Stimulated activated naive B cell treated with anti-CD40 and anti-IgM and Interleukin-4, amounts not matched to agents 10 μg/mL and 1 μg/mL and 100 μg/mL, for 72 hours (primary cell): ENCODE data around the gene ZSCAN5A.

Source experiments
- ATAC-seq, 2 donors: fragments of 150-1000 bp; cut with Tn5 transposase; replicated peaks; 2 replicates each; pipeline ENCODE4 v1.10.0; 2021; ENCODE audit warnings: moderate library complexity in 1 of 2
- DNase-seq: peaks from one replicate; pipeline ENCODE4 v3.0.0; 2021
- H3K27ac Mint-ChIP-seq: one replicate; pipeline ENCODE4 v1.8.0; 2022; ENCODE audit warnings: mild to moderate bottlenecking, mixed read lengths
- H3K27me3 Mint-ChIP-seq, 2 donors: one replicate each; pipeline ENCODE4 v1.8.0; 2022; ENCODE audit warnings: mixed read lengths in 2 of 2
- H3K36me3 Mint-ChIP-seq, 2 donors: one replicate each; pipeline ENCODE4 v1.8.0; 2022; ENCODE audit warnings: mixed read lengths in 2 of 2, mild to moderate bottlenecking in 1 of 2
- H3K4me1 Mint-ChIP-seq, 2 donors: one replicate each; pipeline ENCODE4 v1.8.0; 2022; ENCODE audit warnings: mixed read lengths in 2 of 2, mild to moderate bottlenecking in 1 of 2
- H3K4me3 Mint-ChIP-seq, 2 donors: one replicate each; pipeline ENCODE4 v1.8.0; 2022; ENCODE audit warnings: mild to moderate bottlenecking in 2 of 2, mixed read lengths in 2 of 2, moderate library complexity in 1 of 2
- H3K9me3 Mint-ChIP-seq, 2 donors: one replicate each; pipeline ENCODE4 v1.8.0; 2022; ENCODE audit warnings: mixed read lengths in 2 of 2, mild to moderate bottlenecking in 1 of 2

Gene ZSCAN5A

GRCh38 chr19:56324436-56324835, 9.8 kb upstream of the ZSCAN5A start:
- H3K4me3 Mint-ChIP-seq, result peak overlapping the region in 1 of 2 donors; percentile 47
- no peaks in the 10 kb centered on the region for H3K27me3 Mint-ChIP-seq
- no peaks in the 10 kb centered on the region for H3K36me3 Mint-ChIP-seq
- H3K9me3 Mint-ChIP-seq, result peaks cover 4% of the 10 kb centered on the region in 2 donors
- peak; percentile 23 to 38 for ATAC-seq
- no peak for DNase-seq
- H3K27ac Mint-ChIP-seq, result no peak overlapping the region
- peaks cover 12 to 31% of the 10 kb centered on the region in 2 donors for H3K4me1 Mint-ChIP-seq

DNA sequence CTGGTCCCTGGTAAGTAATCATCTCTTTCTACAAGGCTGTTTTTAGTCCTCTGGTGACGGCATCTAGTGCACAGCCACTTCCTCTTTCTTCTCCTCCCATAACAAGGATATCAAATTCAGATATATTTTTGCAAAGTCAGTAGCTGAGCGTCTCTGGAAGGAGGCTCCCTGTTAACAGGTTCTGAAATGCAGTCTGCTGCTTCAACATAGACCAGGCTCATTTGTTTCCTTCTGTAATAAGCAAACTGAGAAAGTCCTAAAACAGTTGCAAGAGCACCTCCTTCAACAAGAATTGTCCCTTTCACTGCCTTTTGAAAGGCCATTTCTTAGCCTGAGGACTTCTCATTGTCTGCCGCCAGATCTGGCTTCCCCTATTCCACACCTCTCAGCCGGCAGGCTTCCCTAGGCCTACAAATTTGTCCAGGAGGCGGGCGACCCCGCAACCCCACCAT, 7.4 kb upstream of the ZSCAN5A start:
- Mint-ChIP-seq H3K4me1 (peaks cover 12 to 31% of the 10 kb centered on the region in 2 donors), H3K27me3 (no peaks in the 10 kb centered on the region), H3K36me3 (no peaks in the 10 kb centered on the region), H3K4me3 (no peak overlapping the region), H3K27ac (no peak overlapping the region), H3K9me3 (peaks cover 4% of the 10 kb centered on the region in 2 donors)
- peak; percentile 88 to 93 for ATAC-seq
- DNase-seq, result no peak

DNA sequence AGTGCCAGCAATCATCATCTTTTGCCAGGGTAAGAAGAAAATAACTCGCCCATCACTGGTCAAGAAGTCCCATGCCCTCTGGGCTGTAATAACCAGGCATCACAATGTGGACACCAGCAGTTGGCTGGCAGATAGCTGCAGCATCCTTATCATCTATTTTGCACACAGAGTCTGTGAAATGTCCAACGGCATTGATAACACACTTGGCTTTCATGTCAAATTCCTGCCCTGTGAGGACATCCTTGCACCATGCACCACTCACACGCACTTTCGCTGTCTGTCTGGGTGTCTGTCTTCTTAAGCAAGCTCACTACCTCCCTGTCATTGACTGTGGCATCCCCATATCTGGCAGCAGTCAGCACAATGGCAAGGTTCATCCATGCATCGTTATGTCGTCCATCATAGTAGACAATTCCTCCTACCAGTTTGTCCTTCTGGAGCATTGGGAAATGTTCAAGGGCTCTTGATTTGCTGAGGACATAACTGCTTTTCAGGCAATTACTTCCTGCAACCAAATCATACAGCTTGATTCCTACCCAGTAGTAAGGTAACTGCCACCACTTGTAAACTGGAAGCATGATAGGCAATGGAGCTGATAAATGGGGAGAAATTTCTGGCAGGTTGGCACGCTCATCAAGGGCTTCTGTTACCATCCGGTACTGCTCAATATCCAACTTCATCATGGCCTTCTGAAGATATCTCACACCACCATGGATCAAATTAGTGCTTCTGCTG, 6.8 kb upstream of the ZSCAN5A start:
- no peaks in the 10 kb centered on the region for H3K27me3 Mint-ChIP-seq
- H3K4me1 Mint-ChIP-seq, result peaks cover 12 to 31% of the 10 kb centered on the region in 2 donors
- peaks cover 4% of the 10 kb centered on the region in 2 donors for H3K9me3 Mint-ChIP-seq
- no peak overlapping the region for H3K27ac Mint-ChIP-seq
- ATAC-seq (no peak), DNase-seq (no peak)
- no peaks in the 10 kb centered on the region for H3K36me3 Mint-ChIP-seq
- no peak overlapping the region for H3K4me3 Mint-ChIP-seq

DNA sequence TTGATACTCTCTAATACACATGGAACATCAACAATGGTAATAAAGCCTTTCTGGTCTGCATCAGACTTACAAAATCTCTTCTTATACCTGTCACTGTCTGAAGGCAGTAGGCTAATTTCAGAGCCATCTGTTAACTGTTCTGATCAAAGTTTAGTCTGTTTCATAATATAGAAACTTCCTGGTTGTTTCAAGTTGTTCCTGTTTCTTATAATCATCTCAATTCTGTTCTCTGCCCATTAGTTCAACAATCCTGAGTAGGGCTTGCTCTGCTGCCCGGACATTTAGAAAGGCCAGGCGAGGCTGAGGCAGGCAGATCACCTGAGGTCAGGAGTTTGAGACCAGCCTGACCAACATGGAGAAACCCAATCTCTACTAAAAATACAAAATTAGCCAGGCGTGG, 5.4 kb upstream of the ZSCAN5A start:
- Mint-ChIP-seq H3K4me3 (no peak overlapping the region), H3K27ac (no peak overlapping the region), H3K4me1 (peaks cover 11 to 31% of the 10 kb centered on the region in 2 donors), H3K27me3 (no peaks in the 10 kb centered on the region), H3K9me3 (peaks cover 4% of the 10 kb centered on the region in 2 donors), H3K36me3 (no peaks in the 10 kb centered on the region)
- ATAC-seq (no peak), DNase-seq (no peak)

GRCh38 chr19:56317749-56318148, 3.1 kb upstream of the ZSCAN5A start:
- no peak for ATAC-seq
- DNase-seq, result no peak
- H3K27ac Mint-ChIP-seq, result no peak overlapping the region
- no peak overlapping the region for H3K4me3 Mint-ChIP-seq
- peaks cover 19 to 38% of the 10 kb centered on the region in 2 donors for H3K4me1 Mint-ChIP-seq
- peaks cover 0 to 2% of the 10 kb centered on the region in 2 donors for H3K9me3 Mint-ChIP-seq
- H3K27me3 Mint-ChIP-seq, result no peaks in the 10 kb centered on the region
- peaks cover 4 to 6% of the 10 kb centered on the region in 2 donors for H3K36me3 Mint-ChIP-seq

DNA sequence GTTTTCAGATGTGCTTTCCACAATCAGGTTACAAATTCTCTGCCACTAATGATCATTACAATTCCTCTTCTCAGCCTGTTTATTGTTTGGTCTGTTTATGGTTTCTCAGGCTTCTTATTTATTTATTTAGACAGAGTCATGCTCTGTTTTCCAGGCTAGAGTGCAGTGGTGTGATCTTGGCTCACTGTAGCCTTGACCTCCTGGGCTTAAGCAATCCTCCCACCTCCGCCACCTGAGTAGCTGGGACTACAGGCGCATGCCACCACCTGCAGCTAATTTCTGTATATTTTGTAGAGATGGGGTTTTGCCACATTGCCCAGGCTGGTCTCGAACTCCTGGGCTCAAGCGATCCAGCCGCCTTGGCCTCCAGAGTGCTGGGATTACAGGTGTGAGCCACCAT, 2.1 kb upstream of the ZSCAN5A start:
- ATAC-seq, result no peak
- Mint-ChIP-seq H3K9me3 (peaks cover 0 to 2% of the 10 kb centered on the region in 2 donors), H3K27me3 (no peaks in the 10 kb centered on the region), H3K4me1 (peaks cover 14 to 35% of the 10 kb centered on the region in 2 donors), H3K27ac (peak overlapping the region; percentile 25), H3K4me3 (no peak overlapping the region), H3K36me3 (peaks cover 6 to 14% of the 10 kb centered on the region in 2 donors)
- DNase-seq, result no peak

- Mint-ChIP-seq H3K27ac (peak overlapping the region; percentile 99), H3K4me1 (peaks cover 11 to 30% of the 10 kb centered on the region in 2 donors), H3K36me3 (peaks cover 7 to 18% of the 10 kb centered on the region in 2 donors), H3K4me3 (peak overlapping the region; percentile 93 to 94), H3K9me3 (peaks cover 0 to 2% of the 10 kb centered on the region in 2 donors), H3K27me3 (no peaks in the 10 kb centered on the region)
- DNase-seq (peak; percentile 91), ATAC-seq (peak; percentile 75 to 77)
Observed at GRCh38 chr19:56315077-56315828, 614 bp upstream of the ZSCAN5A start.

GRCh38 chr19:56314018-56314380, 640 bp downstream of the ZSCAN5A start:
- Mint-ChIP-seq H3K4me1 (peaks cover 13 to 35% of the 10 kb centered on the region in 2 donors), H3K4me3 (peak overlapping the region; percentile 93 to 94), H3K27ac (peak overlapping the region; percentile 99), H3K36me3 (peaks cover 13 to 27% of the 10 kb centered on the region in 2 donors), H3K27me3 (no peaks in the 10 kb centered on the region), H3K9me3 (peaks cover 0 to 5% of the 10 kb centered on the region in 2 donors)
- DNase-seq (no peak), ATAC-seq (peak; percentile 29 to 33)

- H3K27me3 Mint-ChIP-seq, result no peaks in the 10 kb centered on the region
- H3K4me3 Mint-ChIP-seq, result peak overlapping the region; percentile 93 to 94
- H3K27ac Mint-ChIP-seq, result peak overlapping the region; percentile 99
- ATAC-seq, result no peak
- no peak for DNase-seq
- H3K4me1 Mint-ChIP-seq, result peaks cover 13 to 35% of the 10 kb centered on the region in 2 donors
- H3K9me3 Mint-ChIP-seq, result peaks cover 0 to 5% of the 10 kb centered on the region in 2 donors
- peaks cover 20 to 34% of the 10 kb centered on the region in 2 donors for H3K36me3 Mint-ChIP-seq
Observed at GRCh38 chr19:56312787-56313657, 1.6 kb downstream of the ZSCAN5A start.

GRCh38 chr19:56312342-56312741, 2.3 kb downstream of the ZSCAN5A start:
- Mint-ChIP-seq H3K27ac (no peak overlapping the region), H3K9me3 (peaks cover 0 to 5% of the 10 kb centered on the region in 2 donors), H3K4me1 (peaks cover 13 to 35% of the 10 kb centered on the region in 2 donors), H3K27me3 (no peaks in the 10 kb centered on the region), H3K36me3 (peaks cover 20 to 34% of the 10 kb centered on the region in 2 donors), H3K4me3 (no peak overlapping the region)
- DNase-seq, result no peak
- ATAC-seq, result no peak

DNA sequence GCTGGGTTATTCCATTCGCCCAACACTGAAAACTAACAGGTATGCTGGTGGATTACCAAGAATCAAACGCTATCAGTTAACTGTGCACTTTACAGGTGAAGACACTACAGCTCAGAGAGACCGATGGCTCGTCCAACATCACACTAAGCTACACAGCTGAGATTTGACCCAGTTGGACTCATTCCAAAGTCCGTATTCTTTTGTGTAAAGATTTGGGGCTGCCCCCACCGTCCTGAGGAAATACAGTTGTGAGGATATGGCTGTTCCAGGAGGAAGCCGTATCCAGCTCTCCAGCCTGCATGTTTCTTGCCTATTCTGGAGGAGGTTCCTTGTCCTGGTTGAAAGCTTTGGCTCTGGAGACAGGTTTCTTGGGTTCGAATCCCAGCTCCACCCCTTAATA, 4.2 kb downstream of the ZSCAN5A start:
- peaks cover 26 to 40% of the 10 kb centered on the region in 2 donors for H3K36me3 Mint-ChIP-seq
- H3K27ac Mint-ChIP-seq, result no peak overlapping the region
- H3K9me3 Mint-ChIP-seq, result peaks cover 0 to 5% of the 10 kb centered on the region in 2 donors

DNA sequence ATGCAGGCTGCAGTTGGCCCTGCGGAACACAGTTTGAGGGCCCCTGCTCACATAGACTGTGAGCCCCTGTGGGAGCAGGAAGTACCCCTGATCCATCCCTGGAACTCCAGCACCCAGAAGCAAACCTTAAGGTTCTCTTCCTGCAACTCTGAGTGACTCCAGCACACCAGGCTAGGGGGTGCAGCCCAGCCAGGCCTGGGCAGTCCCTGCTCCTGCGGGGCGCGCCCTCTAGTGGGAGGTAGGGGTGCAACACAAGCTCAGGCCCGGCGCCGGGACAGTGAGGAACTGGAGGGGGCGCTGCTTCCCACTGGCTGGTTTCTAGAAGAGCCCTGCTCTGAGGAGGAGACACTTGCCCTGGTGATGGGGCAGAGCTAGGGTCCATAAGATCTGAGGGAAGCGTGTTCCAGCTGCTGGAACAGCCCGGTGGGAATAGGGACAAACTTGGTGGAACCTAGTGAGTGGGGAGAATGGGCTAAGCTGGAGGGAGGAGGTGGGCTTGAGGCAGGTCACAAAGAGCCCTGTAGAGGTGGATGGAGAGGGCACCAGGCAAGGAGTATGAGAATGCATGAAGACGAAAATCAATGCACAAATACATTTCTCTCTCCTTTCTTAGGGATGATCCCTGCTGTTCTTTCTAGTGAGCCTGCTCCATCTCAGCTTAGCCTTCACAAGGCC, 5.0 kb downstream of the ZSCAN5A start:
- DNase-seq (peak; percentile 29), ATAC-seq (peak; percentile 38 to 52)
- Mint-ChIP-seq H3K4me1 (peaks cover 12 to 28% of the 10 kb centered on the region in 2 donors), H3K27ac (no peak overlapping the region), H3K4me3 (no peak overlapping the region), H3K36me3 (peaks cover 31 to 45% of the 10 kb centered on the region in 2 donors), H3K9me3 (peaks cover 0 to 5% of the 10 kb centered on the region in 2 donors), H3K27me3 (no peaks in the 10 kb centered on the region)

More for the DNA sequence above, 4.2 kb downstream of the ZSCAN5A start:
- peaks cover 12 to 29% of the 10 kb centered on the region in 2 donors for H3K4me1 Mint-ChIP-seq
- no peak overlapping the region for H3K4me3 Mint-ChIP-seq
- ATAC-seq (no peak), DNase-seq (no peak)
- H3K27me3 Mint-ChIP-seq, result no peaks in the 10 kb centered on the region

DNA sequence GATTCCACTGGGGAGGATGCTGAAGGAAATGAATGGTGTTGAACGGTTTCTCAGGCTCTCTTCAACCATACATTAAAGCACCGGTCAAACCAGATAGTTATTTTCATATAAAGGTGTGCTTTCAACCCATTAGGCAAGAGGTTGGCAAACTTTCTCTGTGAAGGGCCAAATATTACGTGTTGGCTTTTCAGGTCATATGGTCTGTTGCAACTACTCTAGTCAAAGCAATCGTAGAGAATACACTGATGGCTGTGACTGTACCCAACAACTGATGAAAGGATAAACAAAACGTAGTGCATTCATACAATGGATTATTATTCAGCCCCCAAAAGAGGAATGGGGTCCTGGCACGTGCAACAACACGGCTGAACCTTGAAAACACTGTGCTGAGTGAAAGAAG, 5.8 kb downstream of the ZSCAN5A start:
- H3K9me3 Mint-ChIP-seq, result peaks cover 0 to 5% of the 10 kb centered on the region in 2 donors
- no peaks in the 10 kb centered on the region for H3K27me3 Mint-ChIP-seq
- no peak overlapping the region for H3K27ac Mint-ChIP-seq
- H3K4me1 Mint-ChIP-seq, result peaks cover 9 to 22% of the 10 kb centered on the region in 2 donors
- H3K36me3 Mint-ChIP-seq, result peaks cover 40 to 54% of the 10 kb centered on the region in 2 donors
- DNase-seq (no peak), ATAC-seq (no peak)
- no peak overlapping the region for H3K4me3 Mint-ChIP-seq
